GM19328 (cell line): Measurements from ENCODE around the gene MARK4.
"Not testable (repeated sequence)": the region's sequence is repeated elsewhere in the genome, so short reads cannot be mapped to it uniquely, and the experiment has no call there.

Experiments used
- ATAC-seq: cut with Tn5 transposase; IDR thresholded peaks from one replicate; pipeline ENCODE4 v1.9.1; 2021; ENCODE audit warnings: mild to moderate bottlenecking, moderate library complexity; ENCODE audit not compliant: unreplicated experiment

Gene MARK4

DNA sequence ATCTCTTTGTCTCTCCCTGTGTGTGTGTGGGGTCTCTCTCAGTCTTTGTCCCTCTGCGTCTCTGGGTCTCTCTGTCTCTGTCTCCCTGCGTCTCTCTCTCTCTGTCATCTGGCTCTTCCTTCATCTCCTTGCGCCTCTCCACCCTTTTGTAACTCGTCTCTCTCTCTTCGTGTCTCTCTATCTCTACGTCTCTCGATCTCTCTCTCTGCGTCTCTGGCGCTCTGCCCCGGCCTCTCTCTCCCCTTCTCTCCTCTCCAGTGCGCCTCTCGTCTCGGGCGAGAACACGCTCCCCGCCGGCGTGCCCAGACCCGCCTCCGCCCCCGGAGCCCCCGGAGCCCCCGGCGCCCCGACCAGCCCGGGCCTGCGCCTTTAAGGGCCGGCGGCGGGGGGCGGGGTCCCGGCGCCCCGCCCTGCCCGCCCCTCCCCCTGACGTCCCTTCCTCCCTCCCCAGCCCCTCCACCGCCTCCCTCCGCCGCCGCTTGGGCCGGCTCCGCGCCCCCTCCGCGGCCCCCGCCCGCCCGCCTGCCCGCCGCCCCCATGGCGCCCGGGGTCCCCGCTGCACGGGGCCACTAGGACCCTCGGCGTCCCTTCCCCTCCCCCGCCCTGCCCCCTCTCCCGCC is at the start of gene MARK4:
Gene MARK4, plus strand, starts transcription at position 440 of the 620 bp plus-strand sequence. CDS start 318 bp downstream, outside the sequence.
- ATAC-seq = no peak

GRCh38 chr19:45202637-45203036 is 48.4 kb upstream of the MARK4 start:
- no peak for ATAC-seq

DNA sequence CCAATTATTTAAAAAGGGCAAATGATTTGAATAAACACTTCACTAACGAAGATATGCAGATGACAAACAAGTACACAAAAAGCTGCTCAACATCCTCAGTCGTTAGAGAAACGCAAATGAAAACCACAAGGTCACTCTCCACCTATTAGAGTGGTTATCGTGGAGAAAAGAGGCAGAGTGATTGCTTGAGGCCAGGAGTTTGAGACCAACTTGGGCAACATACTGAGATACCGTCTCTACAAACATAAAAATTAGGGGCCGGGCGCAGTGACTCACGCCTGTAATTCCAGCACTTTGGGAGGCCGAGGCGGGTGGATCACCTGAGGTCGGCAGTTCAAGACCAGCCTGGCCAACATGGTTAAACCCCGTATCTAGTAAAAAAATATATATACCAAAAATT is 45.3 kb upstream of the MARK4 start:
- ATAC-seq = no peak

GRCh38 chr19:45206328-45206727 is 44.7 kb upstream of the MARK4 start:
- no peak for ATAC-seq

DNA sequence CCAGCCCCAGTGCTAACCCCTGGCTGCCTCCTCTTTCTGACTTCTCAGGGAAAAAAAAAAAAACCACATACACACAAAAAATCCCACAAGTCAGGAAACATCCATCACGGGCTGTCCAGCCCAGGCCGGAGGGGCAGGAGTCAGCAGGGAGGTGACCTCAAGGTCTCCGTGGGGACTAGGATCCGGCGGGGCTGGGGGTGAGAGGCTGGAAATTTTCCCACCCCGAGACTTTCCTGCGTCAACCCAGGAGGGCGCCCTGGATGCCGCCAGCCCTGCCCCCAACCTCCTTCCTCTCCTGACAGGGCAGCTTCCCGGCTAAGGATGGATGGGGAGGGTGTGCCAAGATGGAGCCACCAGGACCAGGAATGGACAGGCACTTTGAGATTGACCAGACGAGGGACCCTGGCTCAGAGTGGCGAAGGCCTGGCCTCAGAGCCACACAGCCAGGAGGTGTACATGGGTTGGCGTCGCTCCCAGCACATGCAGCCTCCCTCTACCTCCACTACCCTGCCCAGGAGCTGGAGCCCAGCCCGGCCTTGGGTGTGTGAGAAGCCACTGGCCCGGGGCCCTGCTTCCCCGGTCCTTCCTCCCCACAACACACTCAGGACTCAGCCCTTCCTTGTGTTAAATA is 39.2 kb upstream of the MARK4 start:
- ATAC-seq = no peak

- no peak for ATAC-seq
Observed at GRCh38 chr19:45213031-45213430, 38.0 kb upstream of the MARK4 start.

DNA sequence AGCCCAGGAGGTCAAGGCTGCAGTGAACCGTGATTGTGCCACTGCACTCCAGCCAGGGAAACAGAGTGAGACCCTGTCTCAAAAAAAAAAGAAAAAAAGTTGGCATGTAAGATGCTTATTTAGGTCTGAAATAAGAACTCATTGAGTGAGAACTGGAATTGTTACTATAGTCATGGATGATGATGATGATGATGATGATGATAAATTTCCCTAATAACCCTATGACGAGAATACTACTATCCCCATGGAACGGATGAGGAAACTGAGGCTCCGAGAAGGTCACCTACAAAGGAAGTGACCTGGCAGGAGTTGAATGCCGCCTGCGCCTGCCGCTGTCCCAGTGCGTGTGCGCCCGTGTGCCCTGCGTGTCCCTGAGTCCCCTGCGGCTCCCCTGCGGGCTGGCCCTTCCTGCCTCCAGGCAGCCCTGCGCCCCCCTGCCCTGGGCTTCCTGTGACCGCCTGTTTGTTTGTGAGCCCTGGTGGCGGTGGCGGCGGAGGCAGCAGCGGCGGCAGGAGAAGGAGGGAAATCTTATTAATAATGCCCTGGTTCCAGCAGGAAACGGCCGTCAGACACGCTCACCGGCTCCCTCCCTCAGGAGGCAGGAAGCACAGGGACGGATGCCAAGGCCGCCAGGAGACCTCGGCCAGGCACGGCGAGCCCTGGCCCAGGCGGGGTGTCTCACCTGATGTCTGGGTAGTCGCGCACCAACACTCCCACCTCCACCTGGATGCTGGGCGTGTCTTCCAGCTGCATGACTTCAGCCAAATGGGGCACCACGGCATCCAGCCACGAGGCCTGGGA is 35.5 kb upstream of the MARK4 start:
- no peak for ATAC-seq

DNA sequence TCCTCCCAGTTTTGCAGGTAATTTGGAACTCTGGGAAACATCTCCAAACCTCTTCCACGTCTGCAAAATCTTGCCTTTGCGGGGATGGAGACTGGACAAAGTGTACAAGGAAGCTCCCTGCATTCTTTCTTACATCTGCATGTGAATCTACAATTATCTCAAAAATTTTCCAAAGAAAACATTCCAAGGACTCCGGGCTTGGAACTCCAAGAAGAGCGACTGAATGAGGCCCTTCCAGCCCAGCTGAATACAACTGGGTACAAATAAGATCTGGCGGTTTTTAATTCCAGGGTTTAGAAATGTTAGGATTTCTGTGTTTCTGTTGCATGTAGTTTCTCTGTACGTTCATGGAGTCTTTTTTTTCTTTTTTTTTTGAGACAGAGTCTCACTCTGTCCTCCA is 34.4 kb upstream of the MARK4 start:
- no peak for ATAC-seq

DNA sequence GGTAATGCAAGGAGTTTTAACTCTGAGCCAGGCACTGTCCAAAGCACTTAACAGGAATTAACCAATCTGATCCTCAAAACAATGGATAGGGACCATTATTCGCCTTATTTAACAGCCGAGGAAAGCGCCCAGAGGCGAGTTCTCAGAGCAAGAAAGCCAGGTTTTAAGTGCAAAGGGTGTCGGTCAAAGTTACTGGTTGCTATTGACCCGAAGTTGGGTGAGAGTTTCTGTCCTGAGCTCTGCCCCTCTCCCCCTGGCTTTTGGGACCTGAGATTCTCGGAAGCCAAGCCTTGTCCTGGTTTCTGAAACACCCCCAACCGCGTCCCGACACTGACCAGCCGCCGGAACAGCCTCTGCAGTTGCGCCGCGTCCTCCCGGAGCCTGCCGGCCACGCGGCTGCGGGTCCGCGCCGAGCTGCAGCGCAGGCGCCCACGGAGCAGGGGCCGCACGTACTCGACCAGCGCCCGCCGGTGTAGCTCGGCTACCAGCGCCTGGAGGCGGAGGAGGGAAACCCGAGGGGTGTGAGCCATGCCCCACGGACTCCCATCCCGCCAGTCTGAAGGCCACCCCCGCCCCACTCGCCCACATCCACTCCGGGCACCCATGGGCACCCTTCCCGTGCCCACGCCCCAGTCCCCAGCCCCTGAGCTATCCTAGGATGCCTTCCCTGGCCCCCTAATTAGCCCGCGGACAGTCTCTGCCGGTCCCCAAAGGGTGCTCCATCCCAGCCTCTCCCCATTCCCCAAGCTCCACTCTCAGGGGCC is 33.7 kb upstream of the MARK4 start:
- no peak for ATAC-seq

- ATAC-seq = no peak
Observed at GRCh38 chr19:45217957-45218334, 33.1 kb upstream of the MARK4 start.

GRCh38 chr19:45218426-45218825 is 32.6 kb upstream of the MARK4 start:
- no peak for ATAC-seq

DNA sequence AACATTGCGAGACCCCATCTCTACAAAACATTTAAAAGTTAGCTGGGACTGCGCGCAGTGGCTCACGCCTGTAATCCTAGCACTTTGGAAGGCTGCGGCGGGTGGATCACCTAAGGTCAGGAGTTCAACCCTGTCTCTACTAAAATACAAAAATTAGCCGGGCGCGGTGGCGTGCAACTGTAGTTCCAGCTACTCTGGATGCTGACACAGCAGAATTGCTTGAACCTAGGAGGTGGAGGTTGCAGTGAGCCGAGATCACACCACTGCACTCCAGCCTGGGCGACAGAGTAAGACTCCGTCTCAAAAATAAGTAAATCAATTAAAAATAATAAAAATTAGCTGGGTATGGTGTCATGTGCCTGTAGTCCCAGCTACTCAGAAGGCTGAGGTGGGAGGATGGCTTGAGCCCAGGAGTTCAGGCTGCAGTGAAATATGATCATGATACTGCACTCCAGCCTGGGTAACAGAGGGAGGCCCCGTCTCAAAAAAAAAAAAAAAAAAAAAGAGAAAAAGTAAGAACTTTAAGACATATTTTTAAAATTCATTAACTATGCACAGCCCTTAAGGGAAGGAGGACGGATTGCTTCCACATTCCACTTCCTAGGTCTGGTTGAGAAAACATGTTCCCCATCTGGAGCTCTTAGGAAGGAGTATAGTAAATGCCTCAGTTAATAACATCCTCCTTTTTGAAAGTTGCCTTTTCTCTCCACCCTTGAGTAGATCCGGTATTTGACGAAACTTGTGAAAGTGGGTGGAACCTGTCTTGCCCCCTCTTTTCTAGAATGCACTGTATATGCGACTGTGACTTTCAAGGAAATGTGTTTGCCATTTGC is 31.9 kb upstream of the MARK4 start:
- no peak for ATAC-seq

DNA sequence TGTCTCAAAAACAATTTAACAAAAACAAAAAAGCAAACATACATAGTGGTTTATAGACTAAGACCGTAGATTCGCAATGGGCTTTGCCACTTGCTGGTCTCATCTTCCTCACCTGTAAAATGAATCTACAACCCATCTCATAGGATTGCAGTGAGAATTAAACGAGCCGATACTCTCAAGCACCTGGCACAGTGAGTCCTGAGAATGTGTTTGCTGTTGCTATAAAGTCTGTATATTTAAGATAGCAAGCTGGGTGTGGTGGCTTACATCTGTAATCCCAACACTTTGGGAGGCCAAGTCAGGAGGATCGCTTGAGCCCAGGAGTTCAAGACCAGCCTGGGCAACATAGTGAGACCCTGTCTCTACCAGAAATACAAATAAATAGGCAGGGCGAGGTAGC is 28.3 kb upstream of the MARK4 start:
- no peak for ATAC-seq

DNA sequence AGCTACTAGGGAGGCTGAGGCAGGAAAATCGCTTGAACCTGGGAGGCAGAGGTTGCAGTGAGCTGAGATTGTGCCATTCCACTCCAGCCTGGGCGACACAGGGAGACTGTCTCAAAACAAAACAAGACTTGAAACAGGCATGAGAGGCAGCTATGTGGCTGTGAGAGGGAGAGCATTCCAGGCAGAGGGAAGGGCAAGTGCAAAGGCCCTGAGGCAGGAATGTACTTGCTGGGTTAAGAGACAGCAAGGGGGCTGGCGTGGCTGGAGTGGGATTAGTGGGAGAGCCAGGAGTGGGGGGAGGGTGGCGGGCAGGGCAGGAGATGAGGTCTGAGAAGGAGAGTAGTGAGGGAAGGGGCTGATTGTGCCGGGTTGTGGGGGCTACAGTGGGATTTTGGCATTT is 27.2 kb upstream of the MARK4 start:
- ATAC-seq = no peak

DNA sequence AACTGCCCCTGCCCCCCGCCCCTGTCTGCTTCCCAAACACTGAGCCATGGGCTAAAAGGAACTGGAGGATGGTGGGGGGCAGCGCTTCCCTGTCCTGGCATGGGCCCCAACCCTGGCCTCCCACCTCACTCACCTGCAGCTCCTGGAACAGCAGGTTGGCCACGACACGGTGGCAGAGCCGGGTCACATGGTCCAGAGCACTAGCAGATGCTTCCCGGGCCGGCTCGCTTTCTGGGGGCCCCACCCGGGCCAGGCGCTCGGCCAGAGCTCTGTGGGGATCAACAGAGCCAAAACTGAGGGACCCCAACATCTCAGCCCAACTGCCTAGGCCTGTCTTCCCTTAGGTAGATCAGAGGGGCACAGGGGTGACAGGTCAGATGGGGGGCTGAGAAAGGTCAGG is 26.4 kb upstream of the MARK4 start:
- ATAC-seq = no peak

DNA sequence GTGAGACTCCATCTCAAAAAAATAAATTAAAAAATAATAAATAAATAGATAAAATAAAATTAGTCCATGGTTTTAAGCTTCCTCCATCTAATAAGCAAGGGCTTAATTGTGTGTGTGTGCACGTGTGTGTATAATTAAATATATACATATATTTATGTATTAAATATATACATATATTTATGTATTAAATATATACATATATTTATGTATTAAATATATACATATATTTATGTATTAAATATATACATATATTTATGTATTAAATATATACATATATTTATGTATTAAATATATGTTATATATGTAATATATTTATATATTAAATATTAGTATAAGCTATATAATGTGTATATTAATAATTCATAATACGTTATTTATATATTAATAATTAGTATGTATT is 22.0 kb upstream of the MARK4 start:
- not testable (repeated sequence) for ATAC-seq

DNA sequence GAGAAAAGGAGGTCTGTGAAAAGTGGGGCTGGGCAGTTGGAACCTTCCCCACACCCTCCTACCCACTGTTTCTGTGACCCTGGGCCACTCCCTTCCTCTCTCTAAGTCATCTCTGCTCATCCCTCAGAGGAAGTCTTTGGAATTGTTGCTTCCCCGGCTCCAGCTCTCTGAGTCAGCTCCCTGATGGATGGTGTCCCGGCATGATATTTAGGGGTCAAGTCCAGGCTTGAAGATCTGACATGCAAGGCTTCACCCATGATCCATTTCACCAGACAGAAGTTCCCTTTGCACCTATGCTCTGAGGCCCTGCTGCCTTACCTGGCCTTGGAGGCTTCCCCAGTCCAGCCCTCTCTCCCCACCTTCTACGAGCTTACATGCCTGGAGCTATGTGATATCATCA is 19.2 kb upstream of the MARK4 start:
- no peak for ATAC-seq

DNA sequence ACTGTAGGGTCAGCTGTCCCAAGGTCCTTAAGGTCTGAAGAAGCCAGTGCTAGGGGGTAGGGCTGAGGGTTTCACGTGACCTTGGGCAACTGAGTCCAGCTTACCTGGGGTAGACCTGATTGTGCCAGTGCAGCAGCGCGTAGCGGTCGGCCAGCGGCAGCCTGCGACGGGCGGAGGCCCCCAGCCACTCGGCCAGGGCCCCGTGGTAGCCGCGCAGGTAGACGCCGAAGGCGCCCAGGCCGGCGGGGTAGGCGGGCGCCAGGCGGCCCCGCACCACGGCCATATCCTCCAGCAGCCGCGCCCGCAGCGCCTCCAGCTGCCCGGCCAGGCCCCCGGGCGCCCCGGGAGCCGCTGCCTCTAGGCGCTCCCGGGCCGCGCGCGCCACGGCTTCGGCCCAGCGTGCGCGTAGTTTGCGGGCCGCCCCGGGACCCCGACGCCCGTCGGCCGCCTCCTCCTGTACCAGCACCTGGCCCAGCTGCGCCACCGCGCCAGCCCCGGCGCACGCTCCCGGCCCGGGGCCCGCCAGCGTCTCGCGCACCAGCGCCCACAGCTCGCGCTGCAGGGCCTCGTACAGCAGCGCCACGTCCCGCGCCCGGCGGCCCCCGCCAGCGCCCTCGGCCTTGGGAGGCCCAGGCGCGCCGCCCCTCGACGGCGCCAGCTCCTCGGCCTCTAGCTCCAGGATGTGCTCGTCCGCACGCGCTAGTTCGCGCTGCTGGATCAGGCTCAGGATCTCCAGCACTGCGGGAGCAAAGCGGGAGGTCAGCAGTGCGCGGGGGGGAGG is 16.8 kb upstream of the MARK4 start:
- ATAC-seq = no peak

- no peak for ATAC-seq
Observed at GRCh38 chr19:45235485-45235884, 15.6 kb upstream of the MARK4 start.

DNA sequence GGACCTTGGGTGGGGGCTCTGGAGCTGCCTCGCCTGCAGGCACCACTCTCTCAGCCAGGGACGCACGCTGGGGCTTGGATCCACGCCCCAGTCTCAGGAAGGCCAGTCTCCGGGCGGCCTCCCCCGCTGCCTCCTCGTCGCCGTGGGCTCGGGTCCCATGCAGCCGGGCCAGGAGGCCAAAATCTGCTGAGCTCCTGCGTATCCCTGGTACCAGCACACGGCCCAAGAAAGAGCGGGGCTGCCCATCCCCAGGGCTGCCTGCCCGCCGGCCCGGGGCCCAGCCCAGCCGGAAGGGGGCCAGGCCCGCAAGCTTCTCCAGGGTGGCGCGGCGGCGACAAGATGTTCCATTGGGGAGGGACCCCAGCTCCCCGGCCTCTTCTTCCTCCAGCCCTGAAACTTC is 12.5 kb upstream of the MARK4 start:
- no peak for ATAC-seq
